Measurements from ENCODE around the gene S100A6.
A peak's percentile ranks its signal among the peaks of the same experiment; 100 is the strongest.
"Not testable (repeated sequence)": the region's sequence is repeated elsewhere in the genome, so short reads cannot be mapped to it uniquely, and the experiment has no call there.

S100A6 gene

DNA sequence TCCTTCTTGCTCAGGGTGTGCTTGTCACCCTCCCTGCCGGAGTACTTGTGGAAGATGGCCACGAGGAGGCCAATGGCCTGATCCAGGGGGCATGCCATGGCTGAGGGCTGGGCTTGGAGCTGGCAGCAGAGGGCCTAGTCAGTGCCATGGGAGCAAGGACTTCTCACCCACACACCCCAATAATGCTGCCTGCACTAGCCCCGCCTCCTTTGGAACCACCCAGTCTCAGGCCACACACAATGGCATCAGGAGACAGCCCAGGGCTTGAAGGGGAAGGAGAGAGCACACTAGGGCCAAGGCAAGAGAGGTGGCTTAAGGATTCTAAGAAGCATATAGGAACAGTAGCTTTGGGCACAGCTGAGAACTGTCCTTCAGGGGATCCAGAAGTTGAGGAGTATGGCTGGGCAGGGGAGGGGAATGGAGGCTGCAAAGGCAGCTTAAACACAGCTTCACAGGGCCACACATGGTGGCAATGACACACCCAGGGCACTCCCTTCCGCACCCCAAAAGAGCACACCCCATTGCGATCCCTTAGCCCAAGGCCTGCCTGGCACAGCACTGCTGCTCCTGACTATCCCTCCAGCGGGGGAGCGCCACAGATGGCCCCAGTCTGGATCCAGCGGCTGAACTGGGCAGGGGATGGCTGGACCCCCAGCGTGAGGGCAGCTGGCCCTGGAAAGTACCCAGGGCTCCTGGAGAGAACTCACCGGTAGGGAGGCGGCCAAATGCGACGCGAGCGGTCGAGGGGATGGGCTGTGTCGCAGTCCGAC is at the start of gene S100A6:
Gene S100A6 (minus strand): TSS at position 750 of the 770 bp plus-strand sequence. CDS start 652 bp downstream, at position 98.
- DNase-seq: no peak

GRCh38 chr1:153585006-153585405 is 49.2 kb upstream of the S100A6 start:
- no peak for DNase-seq

DNA sequence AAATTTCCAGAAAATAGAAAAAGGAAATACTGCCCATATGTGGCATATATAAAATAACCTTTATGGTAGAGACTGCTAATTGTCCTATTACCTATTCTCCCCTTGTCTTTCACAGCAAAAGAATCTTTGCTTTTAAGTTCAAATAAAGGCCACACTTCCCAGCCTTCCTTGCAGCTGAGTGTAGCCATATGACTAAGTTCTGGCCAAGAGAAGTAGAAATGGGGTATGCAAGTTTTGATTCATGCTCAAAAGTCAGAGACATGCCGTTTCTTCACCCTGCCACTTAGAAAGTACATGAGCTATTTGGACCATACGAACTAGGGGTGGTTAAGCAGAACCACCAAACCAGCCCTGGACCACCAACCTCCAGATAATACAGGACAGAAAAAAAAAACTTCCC is 48.2 kb upstream of the S100A6 start:
- DNase-seq: no peak

- not testable (repeated sequence) for DNase-seq
Observed at GRCh38 chr1:153583514-153583913, 47.7 kb upstream of the S100A6 start.

DNA sequence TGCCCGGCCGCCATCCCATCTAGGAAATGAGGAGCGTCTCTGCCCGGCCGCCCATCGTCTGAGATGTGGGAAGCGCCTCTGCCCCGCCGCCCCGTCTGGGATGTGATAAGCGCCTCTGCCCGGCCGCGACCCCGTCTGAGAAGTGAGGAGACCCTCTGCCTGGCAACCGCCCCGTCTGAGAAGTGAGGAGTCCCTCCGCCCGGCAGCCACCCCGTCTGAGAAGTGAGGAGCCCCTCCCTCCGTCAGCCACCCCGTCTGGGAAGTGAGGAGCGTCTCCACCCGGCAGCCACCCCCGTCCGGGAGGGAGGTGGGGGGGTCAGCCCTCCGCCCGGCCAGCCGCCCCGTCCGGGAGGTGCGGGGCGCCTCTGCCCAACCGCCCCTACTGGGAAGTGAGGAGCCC is 47.0 kb upstream of the S100A6 start:
- DNase-seq: not testable (repeated sequence)

- DNase-seq: no peak
Observed at GRCh38 chr1:153578936-153579335, 43.1 kb upstream of the S100A6 start.

GRCh38 chr1:153578490-153578889 is 42.7 kb upstream of the S100A6 start:
- no peak for DNase-seq

DNA sequence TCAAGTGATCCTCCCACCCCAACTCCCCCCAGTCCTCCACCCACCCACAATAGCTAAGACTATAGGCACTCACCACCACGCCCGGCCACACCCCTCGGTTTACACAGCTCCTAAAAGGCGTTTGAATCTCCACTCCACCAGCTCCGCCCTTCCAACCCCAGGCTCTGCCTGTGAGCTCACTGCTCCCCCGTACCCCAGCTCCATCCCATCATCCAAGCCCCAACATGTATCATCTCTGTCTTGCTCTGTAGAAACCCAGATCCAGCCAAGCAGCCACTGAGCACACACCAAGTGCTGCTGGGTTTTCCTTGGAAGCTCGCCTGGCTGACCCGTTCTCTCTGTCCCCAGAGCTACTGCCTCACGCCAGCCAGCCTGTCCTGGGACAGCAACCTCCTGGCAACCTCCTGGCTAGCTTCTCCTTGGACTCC is 41.8 kb upstream of the S100A6 start:
- no peak for DNase-seq

GRCh38 chr1:153577138-153577537 is 41.3 kb upstream of the S100A6 start:
- DNase-seq: no peak

DNA sequence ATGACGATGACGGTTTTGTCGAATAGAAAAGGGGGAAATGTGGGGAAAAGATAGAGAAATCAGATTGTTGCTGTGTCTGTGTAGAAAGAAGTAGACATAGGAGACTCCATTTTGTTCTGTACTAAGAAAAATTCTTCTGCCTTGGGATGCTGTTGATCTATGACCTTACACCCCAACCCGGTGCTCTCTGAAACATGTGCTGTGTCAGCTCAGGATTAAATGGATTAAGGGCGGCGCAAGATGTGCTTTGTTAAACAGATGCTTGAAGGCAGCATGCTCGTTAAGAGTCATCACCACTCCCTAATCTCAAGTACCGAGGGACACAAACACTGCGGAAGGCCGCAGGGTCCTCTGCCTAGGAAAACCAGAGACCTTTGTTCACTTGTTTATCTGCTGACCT is 39.7 kb upstream of the S100A6 start:
- DNase-seq: not testable (repeated sequence)

GRCh38 chr1:153575081-153575491 is 39.3 kb upstream of the S100A6 start:
- DNase-seq: not testable (repeated sequence)

DNA sequence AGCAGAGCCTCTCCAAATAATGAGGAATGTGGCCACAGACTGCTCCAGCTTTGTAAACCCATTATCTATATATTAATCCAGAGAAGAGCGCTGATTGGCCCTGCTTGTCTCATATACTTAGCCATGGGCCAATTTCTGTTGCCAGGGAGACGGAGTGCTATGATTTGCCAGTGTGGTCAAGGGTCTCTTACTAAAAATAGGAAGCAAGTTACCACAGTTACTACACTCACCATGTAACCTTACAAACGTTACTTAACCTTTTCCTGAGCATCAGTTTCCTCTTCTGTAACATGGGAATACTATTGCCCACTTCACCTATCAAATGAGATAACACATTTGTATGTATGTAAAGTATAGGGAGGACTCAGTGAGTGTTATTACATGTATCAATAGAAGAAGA is 37.6 kb upstream of the S100A6 start:
- no peak for DNase-seq

- peak; percentile 47 for DNase-seq
Observed at GRCh38 chr1:153572569-153573015, 36.8 kb upstream of the S100A6 start.

- no peak for DNase-seq
Observed at GRCh38 chr1:153571706-153572105, 35.9 kb upstream of the S100A6 start.

DNA sequence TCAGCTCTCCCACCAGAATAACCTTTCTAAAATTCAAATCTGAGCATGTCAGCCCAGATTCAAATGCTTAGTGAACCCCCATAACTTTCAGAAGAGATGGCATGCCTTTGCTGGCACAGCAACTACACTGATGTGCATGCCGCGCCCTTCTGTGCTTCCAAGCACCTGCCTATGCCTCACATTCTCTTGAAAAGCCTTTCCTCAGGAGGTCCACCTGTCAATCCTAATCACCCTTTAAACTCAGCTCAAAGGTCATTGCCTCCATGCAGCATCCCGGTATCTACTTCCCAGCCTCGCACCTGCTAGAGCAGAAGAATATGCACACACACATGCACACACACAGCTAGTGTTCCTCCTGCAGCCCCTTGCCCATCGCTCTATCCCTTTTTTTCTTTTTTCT is 35.1 kb upstream of the S100A6 start:
- no peak for DNase-seq

DNA sequence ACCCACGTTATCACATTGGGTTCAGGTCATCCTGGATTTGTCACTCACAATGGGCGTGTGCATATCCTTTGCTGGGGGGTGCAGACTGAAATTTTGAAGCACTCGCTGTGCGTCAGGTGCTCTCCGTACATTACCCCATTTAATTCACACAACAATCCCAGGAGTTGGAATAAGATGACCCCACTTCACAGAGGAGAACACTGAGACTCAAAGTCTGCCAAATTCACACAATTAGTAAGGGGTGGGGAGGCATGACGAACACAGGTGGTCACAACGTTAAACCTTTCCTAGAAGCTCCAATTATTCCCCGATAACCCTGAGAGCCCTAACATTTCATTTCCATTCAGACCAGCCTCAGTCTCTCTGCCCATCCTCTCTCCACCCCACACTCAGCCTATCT is 33.7 kb upstream of the S100A6 start:
- no peak for DNase-seq

GRCh38 chr1:153568367-153569099 is 32.7 kb upstream of the S100A6 start:
- peak; percentile 83 for DNase-seq

GRCh38 chr1:153567621-153568366 is 32.0 kb upstream of the S100A6 start:
- DNase-seq: peak; percentile 36

- DNase-seq: peak; percentile 99
Observed at GRCh38 chr1:153566414-153567371, 30.9 kb upstream of the S100A6 start.

- DNase-seq: peak; percentile 93
Observed at GRCh38 chr1:153565529-153566374, 30.0 kb upstream of the S100A6 start, which contains the start of gene S100A2. S100A2 (minus strand) TSS chr1:153565844; CDS start chr1:153563877, 1,967 bp downstream.

GRCh38 chr1:153563991-153564390 is 28.2 kb upstream of the S100A6 start:
- no peak for DNase-seq
